ENCODE measurements around the gene EPHA8.

DNA sequence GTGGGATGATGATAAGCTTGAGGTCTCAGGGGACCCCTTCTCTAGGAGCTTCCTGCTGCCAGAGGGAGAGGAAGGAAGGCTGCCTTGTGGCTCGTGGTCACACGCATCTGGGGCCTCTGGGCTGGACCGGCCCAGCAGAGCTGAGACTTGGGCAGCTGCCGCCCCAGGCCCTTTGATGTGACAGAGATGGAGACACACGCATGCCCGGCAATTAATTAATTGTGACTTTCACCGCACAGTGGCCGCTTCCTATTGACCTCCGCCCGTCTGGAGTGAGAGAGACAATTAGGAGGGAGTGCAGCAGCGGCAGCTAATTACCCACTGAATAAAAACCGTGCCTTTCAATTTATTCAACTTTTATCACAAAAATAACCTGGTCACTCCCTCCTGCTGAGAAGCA, 56.5 kb downstream of the EPHA8 start:
- TF ChIP-seq, protein P1, sequence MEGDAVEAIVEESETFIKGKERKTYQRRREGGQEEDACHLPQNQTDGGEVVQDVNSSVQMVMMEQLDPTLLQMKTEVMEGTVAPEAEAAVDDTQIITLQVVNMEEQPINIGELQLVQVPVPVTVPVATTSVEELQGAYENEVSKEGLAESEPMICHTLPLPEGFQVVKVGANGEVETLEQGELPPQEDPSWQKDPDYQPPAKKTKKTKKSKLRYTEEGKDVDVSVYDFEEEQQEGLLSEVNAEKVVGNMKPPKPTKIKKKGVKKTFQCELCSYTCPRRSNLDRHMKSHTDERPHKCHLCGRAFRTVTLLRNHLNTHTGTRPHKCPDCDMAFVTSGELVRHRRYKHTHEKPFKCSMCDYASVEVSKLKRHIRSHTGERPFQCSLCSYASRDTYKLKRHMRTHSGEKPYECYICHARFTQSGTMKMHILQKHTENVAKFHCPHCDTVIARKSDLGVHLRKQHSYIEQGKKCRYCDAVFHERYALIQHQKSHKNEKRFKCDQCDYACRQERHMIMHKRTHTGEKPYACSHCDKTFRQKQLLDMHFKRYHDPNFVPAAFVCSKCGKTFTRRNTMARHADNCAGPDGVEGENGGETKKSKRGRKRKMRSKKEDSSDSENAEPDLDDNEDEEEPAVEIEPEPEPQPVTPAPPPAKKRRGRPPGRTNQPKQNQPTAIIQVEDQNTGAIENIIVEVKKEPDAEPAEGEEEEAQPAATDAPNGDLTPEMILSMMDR (IDR thresholded peaks at IDR 0.05; ENCODE audit: low read length) = no peak
- TF ChIP-seq EZH2phosphoT487 (IDR thresholded peaks at IDR 0.05; ENCODE audit: low read length) = no peak
- TF ChIP-seq EZH2 (optimal IDR thresholded peaks at IDR 0.05; ENCODE audit: low read depth, low read length) = no peak

Measured in MM.1S (cell line).